Colon (tissue), 2 donors: ENCODE data around the gene FBXO44.

Experiments used
- FAIRE-seq: peaks from 2 replicates; lab custom pipeline; 2012; peaks lifted over from hg19 to GRCh38; lab: Jason Lieb, UNC
- donor health status: control.
- donor health status: control.

The FBXO44 gene

DNA sequence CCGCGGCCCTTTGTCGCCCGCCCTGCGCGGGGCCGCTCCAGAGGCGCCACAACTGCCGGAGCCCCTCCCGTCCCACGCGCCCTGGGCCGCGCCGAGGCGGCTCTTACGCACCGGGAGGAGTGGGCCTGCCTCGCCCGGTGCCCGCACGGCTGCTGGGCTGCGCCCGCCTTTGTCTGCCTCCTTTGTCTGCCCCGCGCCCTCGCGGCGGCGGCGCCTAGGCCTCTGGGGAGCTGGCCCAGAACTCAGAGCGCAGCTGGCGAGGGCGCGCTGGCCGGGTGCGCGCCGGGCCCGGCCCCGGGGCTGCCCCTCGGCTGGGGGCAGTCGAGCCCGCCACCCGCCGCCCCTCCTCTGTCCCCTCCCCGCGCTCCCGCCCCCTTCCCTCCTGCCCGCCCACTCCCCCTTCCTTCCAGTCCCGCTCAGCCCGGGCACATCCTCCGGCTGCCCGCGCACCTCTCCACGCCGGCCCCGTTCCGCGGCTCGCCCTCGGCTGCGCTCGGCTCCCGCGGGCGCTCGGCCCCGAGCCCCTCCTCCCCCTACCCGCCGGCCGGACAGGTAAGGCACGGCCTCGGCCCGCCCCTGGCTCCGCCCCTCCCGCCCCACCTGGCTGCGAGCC is 36.7 kb downstream of the FBXO44 start, which contains the start of gene DRAXIN:
TSS of gene DRAXIN (plus strand) at position 409 of the 613 bp plus-strand sequence. CDS start 14,549 bp downstream, outside the sequence.
- no peak for FAIRE-seq

- no peak for FAIRE-seq
These were observed 37.4 kb downstream of the FBXO44 start for GRCh38 chr1:11691928-11692711.

DNA sequence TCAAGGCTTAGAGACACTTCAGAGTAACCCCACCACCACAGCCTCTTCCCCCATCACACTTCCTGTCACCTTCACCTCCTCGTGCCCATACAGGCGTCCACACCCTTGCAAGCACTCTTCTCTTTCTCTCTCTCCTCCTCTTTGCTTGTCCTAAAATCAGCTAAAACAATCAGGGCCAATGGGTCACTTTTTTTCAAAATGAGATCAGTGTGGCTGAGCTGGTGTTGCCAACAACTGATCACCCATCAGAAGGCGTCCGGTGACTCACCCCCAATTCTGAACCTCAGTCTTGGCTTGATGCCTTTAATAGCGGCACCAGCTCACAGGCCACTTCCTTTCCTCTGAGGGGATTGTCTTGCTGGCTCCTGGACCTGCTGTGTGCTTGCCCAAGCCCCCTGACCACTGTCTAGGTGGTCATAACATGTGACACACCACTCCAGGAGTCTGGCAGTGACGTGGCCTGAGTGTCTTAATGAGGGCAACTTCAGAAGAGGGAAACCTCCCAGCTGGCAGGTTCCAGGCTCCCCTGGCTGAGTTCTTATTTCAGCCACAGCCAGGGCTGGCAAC is 38.4 kb downstream of the FBXO44 start:
- FAIRE-seq = no peak

DNA sequence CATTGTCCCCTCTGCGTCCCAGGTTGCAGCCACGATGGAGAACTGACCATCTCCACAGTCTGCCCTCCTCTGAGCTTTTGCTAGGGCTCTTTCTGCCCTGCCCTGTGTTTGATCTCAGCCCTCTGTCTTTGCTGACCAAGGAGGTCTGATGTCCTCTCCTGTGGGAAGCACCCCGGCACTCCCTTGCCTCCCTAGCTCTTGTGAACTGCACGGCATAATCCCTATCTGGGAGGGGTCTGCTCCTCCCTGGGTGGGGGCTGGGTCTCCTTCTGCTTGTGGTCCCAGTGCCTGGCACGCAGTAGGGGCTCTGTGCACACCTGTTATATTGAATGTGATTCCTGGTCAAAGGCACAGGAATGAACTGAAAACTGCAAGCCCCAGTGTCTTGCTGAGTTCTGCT is 39.2 kb downstream of the FBXO44 start:
- no peak for FAIRE-seq

- no peak for FAIRE-seq
These were observed 41.2 kb downstream of the FBXO44 start for GRCh38 chr1:11695861-11696260.

- FAIRE-seq = no peak
These were observed 42.7 kb downstream of the FBXO44 start for GRCh38 chr1:11697188-11697892.

DNA sequence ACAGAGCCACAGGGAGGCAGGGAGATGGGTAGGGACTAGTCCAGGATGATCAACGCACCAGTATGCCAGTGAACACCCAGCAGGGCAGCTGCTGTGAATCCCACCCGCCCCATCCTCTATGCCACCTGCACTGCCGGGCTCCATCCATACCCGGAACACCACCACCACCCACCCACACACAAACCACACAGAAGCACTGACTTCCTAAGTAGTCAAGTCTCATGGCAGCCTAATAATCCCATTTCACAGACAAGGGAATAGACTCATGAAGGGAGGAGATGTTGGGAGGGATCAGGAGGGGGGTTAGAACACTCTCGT is 43.2 kb downstream of the FBXO44 start:
- no peak for FAIRE-seq

GRCh38 chr1:11700601-11701467 is 46.2 kb downstream of the FBXO44 start:
- no peak for FAIRE-seq

GRCh38 chr1:11701551-11701961 is 46.9 kb downstream of the FBXO44 start:
- no peak for FAIRE-seq

DNA sequence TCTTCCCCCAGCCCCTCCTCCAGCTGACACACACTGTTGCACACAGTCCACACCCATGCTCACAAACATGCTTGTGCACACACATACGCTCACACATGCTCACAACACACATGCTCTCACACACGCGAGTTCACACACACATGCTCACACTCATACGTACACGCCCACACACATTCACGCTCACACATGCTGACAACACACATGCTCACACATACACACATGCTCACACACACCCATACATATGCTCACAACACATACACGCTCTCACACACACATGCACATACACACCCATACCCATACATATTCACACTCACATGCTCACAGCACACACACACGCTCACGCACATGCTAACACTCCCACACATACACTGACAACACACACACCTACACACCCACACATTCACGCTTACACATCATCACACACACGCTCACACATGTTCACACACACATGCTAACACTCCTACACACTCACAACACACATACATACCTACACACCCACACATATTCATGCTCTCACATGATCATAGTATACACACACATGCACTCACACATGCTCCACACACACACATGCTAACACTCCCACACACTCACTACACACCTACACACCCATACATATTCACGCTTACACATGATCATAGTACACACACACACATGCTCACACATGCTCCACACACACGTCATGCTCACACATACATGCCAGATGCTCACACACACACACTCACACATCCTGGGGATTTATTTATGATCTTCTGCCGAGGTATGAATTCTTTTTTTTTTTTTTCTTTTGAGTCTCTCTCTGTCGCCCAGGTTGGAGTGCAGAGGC is 47.5 kb downstream of the FBXO44 start:
- FAIRE-seq = no peak

- no peak for FAIRE-seq
These were observed 48.9 kb downstream of the FBXO44 start for GRCh38 chr1:11703357-11704193.

DNA sequence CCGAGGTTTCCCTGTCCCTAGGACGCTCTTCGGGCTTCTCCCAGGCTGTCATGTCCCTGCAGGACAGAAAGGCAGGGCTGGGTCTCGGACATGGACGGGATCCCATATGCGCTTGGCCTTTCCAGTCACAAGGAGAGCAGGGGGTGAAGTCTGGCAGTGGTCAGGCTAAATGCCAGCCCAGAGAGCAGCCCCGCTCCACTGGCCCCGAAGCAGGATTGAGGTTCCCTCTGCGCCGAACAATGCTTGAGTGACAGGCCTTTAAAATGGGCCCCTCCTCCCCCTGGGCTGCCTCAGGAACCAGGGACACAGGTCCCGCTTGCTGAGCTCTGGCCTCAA is 49.5 kb downstream of the FBXO44 start:
- FAIRE-seq = no peak

GRCh38 chr1:11704691-11705475 is 50.2 kb downstream of the FBXO44 start:
- no peak for FAIRE-seq

- FAIRE-seq = no peak
These were observed 50.9 kb downstream of the FBXO44 start for GRCh38 chr1:11705596-11705995.

GRCh38 chr1:11706292-11706691 is 51.6 kb downstream of the FBXO44 start:
- FAIRE-seq = no peak

GRCh38 chr1:11707621-11708276 is 53.1 kb downstream of the FBXO44 start:
- no peak for FAIRE-seq

DNA sequence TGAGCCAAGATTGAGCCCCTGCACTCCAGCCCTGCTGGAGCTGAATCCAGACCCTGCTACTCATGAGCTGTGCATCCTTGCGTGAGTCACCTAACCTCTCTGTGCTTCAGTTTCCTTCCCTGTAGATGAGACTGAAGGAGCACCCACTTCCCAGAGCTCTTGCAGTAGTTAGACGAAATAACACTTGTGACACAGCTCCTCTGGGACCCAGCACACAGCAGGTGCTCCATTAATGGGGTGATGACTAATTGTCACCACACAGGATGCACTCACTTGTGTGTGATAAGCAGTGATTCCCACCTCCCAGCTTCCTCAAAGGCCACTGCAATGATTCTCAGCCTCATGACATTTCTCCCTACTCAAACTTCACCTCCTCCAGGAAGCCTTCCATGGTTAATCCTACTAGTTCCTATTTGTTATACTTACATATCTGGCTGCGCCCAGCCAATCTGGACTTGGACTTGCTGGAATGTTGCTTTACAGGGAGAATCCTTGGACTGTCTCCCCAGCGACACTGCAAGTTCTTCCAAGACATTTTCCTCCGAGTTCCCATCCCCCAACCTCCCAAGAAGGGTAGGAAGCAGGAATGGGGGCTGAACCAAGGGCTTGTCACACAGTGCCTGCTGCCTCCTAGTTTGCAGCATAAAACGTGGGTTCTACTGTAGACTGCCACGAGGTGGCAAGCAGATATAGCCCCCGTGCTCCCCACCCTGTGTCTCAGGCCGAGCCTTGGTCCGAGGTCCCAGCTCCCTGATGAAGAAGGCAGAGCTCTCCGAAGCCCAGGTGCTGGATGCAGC is 54.1 kb downstream of the FBXO44 start:
- no peak for FAIRE-seq

DNA sequence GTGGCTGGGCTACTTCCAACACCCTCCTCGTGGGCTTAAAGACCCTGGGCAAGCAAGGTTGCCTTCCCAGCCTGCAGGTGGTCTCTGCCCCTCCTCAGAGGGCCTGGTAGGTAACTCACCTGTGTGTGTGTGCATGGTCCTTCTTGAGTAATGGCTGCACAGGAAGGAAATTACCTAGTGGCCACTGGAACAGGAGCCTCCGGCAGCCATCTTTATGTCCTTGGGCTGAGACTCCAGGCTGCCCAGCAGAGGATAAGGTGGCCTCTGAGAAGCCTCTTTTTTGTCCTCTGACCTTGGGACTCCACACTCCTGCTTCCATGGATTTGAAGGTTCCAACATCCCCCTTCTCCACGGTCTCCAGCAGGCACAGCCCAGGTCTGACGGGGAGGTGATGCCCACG is 56.8 kb downstream of the FBXO44 start:
- FAIRE-seq = no peak
